GM19239 (cell line): Measurements from ENCODE around the gene FBLN2.

Experiments used
- DNase-seq: peaks from one replicate; pipeline ENCODE4 v3.0.0; 2011; ENCODE audit warnings: low spot score; ENCODE audit not compliant: insufficient read length
- FAIRE-seq: peaks from 2 replicates; lab custom pipeline; 2011; peaks lifted over from hg19 to GRCh38; lab: Jason Lieb, UNC

The FBLN2 gene

GRCh38 chr3:13671482-13672233, 122.7 kb downstream of the FBLN2 start:
- no peak for FAIRE-seq
- no peak for DNase-seq

- FAIRE-seq = no peak
- DNase-seq = no peak
Observed at GRCh38 chr3:13673207-13673606, 124.3 kb downstream of the FBLN2 start.

GRCh38 chr3:13674538-13675185, 125.7 kb downstream of the FBLN2 start:
- FAIRE-seq = no peak
- no peak for DNase-seq

- DNase-seq (no peak), FAIRE-seq (no peak)
Observed at GRCh38 chr3:13676356-13677017, 127.6 kb downstream of the FBLN2 start.

- FAIRE-seq (no peak), DNase-seq (no peak)
Observed at GRCh38 chr3:13677272-13677671, 128.3 kb downstream of the FBLN2 start.

GRCh38 chr3:13681931-13682330, 133.0 kb downstream of the FBLN2 start:
- DNase-seq (no peak), FAIRE-seq (no peak)

- DNase-seq (no peak), FAIRE-seq (no peak)
Observed at GRCh38 chr3:13682331-13683013, 133.5 kb downstream of the FBLN2 start.

- FAIRE-seq (no peak), DNase-seq (no peak)
Observed at GRCh38 chr3:13683288-13683687, 134.4 kb downstream of the FBLN2 start.

- no peak for FAIRE-seq
- no peak for DNase-seq
Observed at GRCh38 chr3:13683772-13684171, 134.8 kb downstream of the FBLN2 start.

- DNase-seq = no peak
- no peak for FAIRE-seq
Observed at GRCh38 chr3:13684350-13684749, 135.4 kb downstream of the FBLN2 start.

- FAIRE-seq = no peak
- DNase-seq = no peak
Observed at GRCh38 chr3:13684854-13685253, 135.9 kb downstream of the FBLN2 start.

- FAIRE-seq = no peak
Observed at GRCh38 chr3:13685721-13686120, 136.8 kb downstream of the FBLN2 start.

GRCh38 chr3:13686367-13687160, 137.6 kb downstream of the FBLN2 start:
- no peak for DNase-seq
- no peak for FAIRE-seq

More at GRCh38 chr3:13685721-13686120, 136.8 kb downstream of the FBLN2 start:
- no peak for DNase-seq

GRCh38 chr3:13687517-13687943, 138.6 kb downstream of the FBLN2 start:
- no peak for FAIRE-seq

More at GRCh38 chr3:13687517-13687943, 138.6 kb downstream of the FBLN2 start:
- no peak for DNase-seq
